ENCODE data around the gene FOXK1.
"Not testable (repeated sequence)": the region's sequence is repeated elsewhere in the genome, so short reads cannot be mapped to it uniquely, and the experiment has no call there.

Gene FOXK1

DNA sequence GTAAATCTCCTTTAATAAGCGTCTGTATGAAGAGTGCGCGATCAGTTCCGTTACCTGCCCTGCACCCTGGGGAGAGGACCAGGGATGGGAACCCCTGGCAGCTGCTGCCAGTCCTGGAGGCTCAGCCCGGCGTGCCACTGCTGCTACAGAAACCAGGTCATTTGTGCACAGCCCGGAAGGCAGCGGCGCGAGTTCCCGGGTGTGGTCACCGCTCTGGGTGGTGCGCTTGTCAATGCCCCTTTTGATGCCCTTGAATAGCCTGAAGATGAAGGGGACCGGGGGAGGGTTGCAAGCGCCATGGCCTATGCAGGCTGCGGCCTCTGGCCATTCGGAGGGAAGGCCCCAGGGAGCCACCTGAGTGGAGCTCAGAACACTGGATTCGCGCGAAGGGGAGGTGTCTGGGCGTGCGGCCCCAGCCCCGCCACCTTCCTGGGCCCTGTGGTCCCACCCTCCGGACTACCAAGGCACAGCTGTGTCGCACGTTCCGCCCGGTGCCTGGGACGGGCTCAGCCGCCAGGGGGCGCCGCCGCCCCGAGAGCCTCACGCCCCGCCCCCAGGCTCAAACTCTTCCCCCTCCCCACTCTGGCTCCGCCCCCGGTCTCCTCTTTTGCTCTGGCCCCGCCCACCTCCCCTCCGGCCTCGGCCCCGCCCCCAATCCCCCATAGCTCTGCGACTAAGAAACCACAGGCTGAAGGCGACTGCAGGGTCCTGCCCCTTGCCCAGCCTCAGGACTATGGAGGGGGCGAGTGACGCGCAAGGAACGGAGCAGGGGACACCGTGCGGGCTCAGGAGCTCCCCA lies 109.8 kb downstream of the FOXK1 start:
- no peaks in the 10 kb centered on the region for H3K79me2 ChIP-seq
- H3K27ac ChIP-seq, result no peak overlapping the region
- H3K4me3 ChIP-seq (ENCODE audit: low read depth, low read length), result no peak overlapping the region
- no peak overlapping the region for H2AFZ ChIP-seq
- no peaks in the 10 kb centered on the region for H3K27me3 ChIP-seq (ENCODE audit: control insufficient read depth, insufficient read depth, low read length)
- no peaks in the 10 kb centered on the region for H3K36me3 ChIP-seq (ENCODE audit: control insufficient read depth, insufficient read depth, low read length)
- no peak overlapping the region for H3K9ac ChIP-seq
- H3K4me2 ChIP-seq (ENCODE audit: low read length), result no peak overlapping the region
- TF ChIP-seq, protein P1, sequence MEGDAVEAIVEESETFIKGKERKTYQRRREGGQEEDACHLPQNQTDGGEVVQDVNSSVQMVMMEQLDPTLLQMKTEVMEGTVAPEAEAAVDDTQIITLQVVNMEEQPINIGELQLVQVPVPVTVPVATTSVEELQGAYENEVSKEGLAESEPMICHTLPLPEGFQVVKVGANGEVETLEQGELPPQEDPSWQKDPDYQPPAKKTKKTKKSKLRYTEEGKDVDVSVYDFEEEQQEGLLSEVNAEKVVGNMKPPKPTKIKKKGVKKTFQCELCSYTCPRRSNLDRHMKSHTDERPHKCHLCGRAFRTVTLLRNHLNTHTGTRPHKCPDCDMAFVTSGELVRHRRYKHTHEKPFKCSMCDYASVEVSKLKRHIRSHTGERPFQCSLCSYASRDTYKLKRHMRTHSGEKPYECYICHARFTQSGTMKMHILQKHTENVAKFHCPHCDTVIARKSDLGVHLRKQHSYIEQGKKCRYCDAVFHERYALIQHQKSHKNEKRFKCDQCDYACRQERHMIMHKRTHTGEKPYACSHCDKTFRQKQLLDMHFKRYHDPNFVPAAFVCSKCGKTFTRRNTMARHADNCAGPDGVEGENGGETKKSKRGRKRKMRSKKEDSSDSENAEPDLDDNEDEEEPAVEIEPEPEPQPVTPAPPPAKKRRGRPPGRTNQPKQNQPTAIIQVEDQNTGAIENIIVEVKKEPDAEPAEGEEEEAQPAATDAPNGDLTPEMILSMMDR (IDR thresholded peaks at IDR 0.05), result peak; percentile 26
- H3K9me3 ChIP-seq (ENCODE audit: control insufficient read depth, low read length), result no peaks in the 10 kb centered on the region
- no peaks in the 10 kb centered on the region for H3K4me1 ChIP-seq

DNA sequence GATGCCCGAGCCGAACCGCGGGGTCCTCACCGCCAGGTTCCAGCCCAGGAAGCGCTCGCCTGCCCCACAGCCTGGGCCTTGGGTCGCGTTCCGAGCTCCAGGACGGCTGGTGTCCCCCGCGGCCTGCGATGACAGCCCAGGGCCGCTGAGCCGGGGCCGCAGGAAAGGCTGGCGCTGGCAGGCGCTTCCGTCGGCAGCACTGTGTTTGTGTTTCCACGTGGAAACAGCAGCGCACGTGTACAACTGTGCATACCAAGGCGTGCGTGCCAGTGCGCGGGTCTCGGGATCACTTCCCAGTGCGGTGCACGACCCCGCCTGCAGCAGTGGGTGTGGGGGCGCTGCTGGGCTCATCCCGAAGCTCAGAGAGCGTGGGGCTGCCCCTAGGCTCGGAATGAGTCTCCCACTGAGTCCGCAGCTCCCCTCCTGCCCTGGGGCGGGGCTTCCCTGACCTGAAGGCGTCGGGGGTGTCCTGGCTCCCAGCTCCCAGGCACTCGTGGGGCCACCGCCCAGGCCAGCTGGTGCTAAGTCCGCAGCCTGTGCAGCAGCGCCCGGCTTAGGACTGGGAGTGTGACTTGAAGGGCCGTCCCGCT lies 110.5 kb downstream of the FOXK1 start:
- H3K36me3 ChIP-seq (ENCODE audit: control insufficient read depth, insufficient read depth, low read length), result no peaks in the 10 kb centered on the region
- TF ChIP-seq, protein P1 (IDR thresholded peaks at IDR 0.05), result no peak
- H3K9ac ChIP-seq, result no peak overlapping the region
- H3K4me1 ChIP-seq, result no peaks in the 10 kb centered on the region
- no peak overlapping the region for H3K4me2 ChIP-seq (ENCODE audit: low read length)
- no peak overlapping the region for H3K27ac ChIP-seq
- H3K9me3 ChIP-seq (ENCODE audit: control insufficient read depth, low read length), result no peaks in the 10 kb centered on the region
- no peak overlapping the region for H3K4me3 ChIP-seq (ENCODE audit: low read depth, low read length)
- no peaks in the 10 kb centered on the region for H3K79me2 ChIP-seq
- no peak overlapping the region for H2AFZ ChIP-seq
- no peaks in the 10 kb centered on the region for H3K27me3 ChIP-seq (ENCODE audit: control insufficient read depth, insufficient read depth, low read length)

DNA sequence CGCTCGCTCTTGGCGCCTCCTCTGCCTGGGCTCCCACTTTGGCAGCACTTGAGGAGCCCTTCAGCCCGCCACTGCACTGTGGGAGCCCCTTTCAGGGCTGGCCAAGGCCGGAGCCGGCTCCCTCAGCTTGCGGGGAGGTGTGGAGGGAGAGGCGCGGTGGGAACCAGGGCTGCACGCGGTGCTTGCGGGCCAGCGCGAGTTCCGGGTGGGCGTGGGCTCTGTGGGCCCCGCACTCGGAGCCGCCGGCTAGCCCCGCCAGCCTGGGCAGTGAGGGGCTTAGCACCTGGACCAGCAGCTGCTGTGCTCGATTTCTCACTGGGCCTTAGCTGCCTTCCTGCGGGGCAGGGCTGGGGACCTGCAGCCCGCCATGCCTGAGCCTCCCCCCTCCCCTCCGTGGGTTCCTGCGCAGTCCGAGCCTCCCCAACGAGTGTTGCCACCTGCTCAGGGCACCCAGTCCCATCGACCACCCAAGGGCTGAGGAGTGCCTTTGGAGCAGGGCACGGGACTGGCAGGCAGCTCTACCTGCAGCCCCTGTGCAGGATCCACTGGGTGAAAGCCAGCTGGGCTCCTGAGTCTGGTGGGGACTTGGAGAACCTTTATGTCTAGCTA lies 111.4 kb downstream of the FOXK1 start:
- not testable (repeated sequence) for H3K27ac ChIP-seq; H3K27me3 ChIP-seq (ENCODE audit: control insufficient read depth, insufficient read depth, low read length); H2AFZ ChIP-seq; H3K9ac ChIP-seq; H3K9me3 ChIP-seq (ENCODE audit: control insufficient read depth, low read length); H3K36me3 ChIP-seq (ENCODE audit: control insufficient read depth, insufficient read depth, low read length); H3K4me1 ChIP-seq; H3K4me2 ChIP-seq (ENCODE audit: low read length); H3K4me3 ChIP-seq (ENCODE audit: low read depth, low read length); H3K79me2 ChIP-seq

DNA sequence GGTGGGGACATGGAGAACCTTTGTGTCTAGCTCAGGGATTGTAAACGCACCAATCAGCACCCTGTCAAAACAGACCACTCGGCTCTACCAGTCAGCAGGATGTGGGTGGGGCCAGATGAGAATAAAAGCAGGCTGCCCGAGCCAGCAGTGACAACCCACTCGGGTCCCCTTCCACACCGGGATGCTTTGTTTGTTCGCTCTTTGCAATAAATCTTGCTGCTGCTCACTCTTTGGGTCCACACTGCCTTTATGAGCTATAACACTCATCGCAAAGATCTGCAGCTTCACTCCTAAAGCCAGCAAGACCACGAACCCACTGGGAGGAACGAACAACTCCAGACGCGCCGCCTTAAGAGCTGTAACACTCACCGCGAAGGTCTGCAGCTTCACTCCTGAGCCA lies 112.1 kb downstream of the FOXK1 start:
- not testable (repeated sequence) for H3K9ac ChIP-seq; H3K27ac ChIP-seq; H3K79me2 ChIP-seq; H3K9me3 ChIP-seq (ENCODE audit: control insufficient read depth, low read length); H3K27me3 ChIP-seq (ENCODE audit: control insufficient read depth, insufficient read depth, low read length); H3K4me3 ChIP-seq (ENCODE audit: low read depth, low read length); H3K36me3 ChIP-seq (ENCODE audit: control insufficient read depth, insufficient read depth, low read length); H3K4me2 ChIP-seq (ENCODE audit: low read length); H3K4me1 ChIP-seq; H2AFZ ChIP-seq

DNA sequence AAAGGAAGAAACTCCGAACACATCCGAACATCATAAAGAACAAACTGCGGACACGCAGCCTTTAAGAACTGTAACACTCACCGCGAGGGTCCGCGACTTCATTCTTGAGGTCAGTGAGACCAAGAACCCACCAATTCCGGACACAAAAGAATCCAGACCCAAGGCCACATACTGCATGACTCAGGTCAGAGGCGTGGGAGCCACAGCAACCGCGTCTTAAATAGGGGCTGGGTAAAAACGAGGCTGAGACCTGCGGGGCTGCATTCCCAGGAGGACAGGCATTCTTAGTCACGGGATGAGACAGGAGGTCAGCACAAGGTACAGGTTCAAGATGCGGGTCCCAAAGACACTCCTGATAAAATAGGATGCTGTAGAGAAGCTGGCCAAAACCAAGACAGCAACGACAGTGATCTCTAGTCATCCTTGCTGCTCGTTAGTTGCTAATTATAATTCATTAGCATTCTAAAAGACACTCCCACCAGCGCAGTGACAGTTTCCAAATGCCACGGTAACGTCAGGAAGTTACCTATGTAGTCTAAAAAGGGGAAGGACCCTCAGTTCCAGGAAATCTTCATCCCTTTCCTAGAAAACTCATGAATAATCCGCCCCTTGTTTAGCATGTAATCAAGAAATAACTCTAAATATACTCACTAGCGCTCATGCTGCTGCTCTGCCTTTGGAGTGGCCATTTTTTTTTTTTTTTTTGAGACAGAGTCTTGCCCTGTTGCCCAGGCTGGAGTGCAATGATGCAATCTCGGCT lies 112.7 kb downstream of the FOXK1 start:
- Histone ChIP-seq H3K4me3 (ENCODE audit: low read depth, low read length) (no peak overlapping the region), H3K79me2 (no peaks in the 10 kb centered on the region), H2AFZ (no peak overlapping the region), H3K4me2 (ENCODE audit: low read length) (no peak overlapping the region), H3K9me3 (ENCODE audit: control insufficient read depth, low read length) (no peaks in the 10 kb centered on the region), H3K4me1 (no peaks in the 10 kb centered on the region), H3K27ac (no peak overlapping the region), H3K27me3 (ENCODE audit: control insufficient read depth, insufficient read depth, low read length) (no peaks in the 10 kb centered on the region), H3K9ac (no peak overlapping the region), H3K36me3 (ENCODE audit: control insufficient read depth, insufficient read depth, low read length) (no peaks in the 10 kb centered on the region)
- TF ChIP-seq, protein P1 (IDR thresholded peaks at IDR 0.05), result no peak

Data from parathyroid adenoma (tissue), 2 donors.